Skin epidermis (tissue), 12 donors: ENCODE results near the gene NFIB.

Experiments used
- H3K27ac ChIP-seq, 21 experiments: fragments of 200-600 bp; sonication (generic) in 11 of 21; one replicate each; pipeline ENCODE4 v1.5.0; 2020; ENCODE audit warnings: mild to moderate bottlenecking in 3 of 21, inconsistent platforms in 2 of 21, moderate library complexity in 2 of 21
- H3K4me3 ChIP-seq, 7 experiments: fragments of 200-600 bp; sonication (generic) in 2 of 7; one replicate each; pipeline ENCODE4 v1.5.0; 2020; ENCODE audit warnings: inconsistent platforms in 2 of 7, mild to moderate bottlenecking in 2 of 7, moderate library complexity in 1 of 7

Gene NFIB

DNA sequence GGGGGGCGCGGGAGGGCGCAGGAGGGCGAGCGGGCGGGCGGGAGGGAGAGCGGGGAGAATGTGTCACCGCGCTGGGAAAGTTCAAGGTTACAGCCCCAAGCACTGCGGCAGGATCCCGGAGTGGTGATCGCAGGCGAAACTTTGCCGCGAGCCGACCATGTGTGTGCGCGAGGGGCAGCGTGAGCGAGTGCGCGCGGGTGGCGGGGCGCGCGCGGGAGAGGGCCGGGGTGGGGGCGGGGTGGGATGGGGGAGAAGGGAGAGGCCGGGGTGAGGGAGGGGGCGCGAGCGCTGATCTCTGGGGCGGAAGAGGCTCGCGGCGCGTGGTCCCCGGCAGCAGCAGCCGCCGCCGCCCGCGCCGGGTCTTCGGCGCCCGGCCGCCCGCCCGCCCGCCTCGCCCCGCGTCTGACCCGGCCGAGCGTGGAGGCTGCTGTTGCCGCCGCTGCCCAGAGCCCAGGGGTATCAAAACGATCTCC lies at the start of gene NFIB:
Gene NFIB, minus strand, starts transcription at position 191 of the 473 bp plus-strand sequence. CDS start 630 bp downstream, outside the sequence.
- H3K4me3 ChIP-seq = peak within 1 kb of the TSS; percentile 50 to 67 (median 57)

DNA sequence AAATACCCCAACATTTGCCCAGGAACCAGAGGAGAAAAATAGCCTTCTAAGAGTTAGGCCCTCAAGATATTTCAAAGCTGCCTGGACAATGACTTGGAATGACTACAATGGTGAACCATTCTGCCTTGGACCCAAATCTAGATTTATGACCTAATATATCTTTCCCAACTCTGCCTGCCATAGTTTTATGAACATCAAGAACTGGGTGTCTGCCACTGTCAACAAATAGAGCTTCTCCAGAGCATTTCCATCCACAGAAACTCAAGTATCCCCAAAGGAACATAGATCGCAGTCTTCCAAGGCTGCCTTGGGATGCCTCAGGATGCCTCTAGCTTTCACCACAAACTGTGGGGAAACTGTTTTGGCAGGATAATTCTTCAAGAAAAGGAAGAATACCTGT lies 48.2 kb upstream of the NFIB start:
- no peak overlapping the region for H3K4me3 ChIP-seq

More for the DNA sequence above, at the start of gene NFIB:
- peak within 1 kb of the TSS; percentile 76 to 99 (median 93) for H3K27ac ChIP-seq

DNA sequence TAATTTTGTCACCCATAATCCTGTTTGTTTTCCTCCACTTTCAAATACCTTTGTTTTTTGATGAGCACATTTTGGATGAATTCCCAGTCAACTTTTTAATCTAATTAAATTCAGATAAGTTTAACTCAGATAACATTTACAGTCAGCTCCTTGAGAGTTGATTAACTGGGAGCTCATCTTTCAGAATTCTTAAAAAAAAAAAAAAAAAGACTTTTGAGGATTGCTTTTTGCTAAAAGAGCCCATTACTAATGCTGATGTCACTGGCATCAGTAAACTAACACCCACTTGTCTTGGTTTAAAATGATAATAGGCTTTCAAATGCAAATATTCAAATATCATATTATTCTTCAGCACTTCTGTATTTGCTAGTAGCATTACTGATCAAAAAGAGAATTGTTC lies 47.1 kb upstream of the NFIB start:
- Histone ChIP-seq H3K4me3 (no peak overlapping the region), H3K27ac (no peak overlapping the region)

More for the DNA sequence above, 48.2 kb upstream of the NFIB start:
- no peak overlapping the region for H3K27ac ChIP-seq

DNA sequence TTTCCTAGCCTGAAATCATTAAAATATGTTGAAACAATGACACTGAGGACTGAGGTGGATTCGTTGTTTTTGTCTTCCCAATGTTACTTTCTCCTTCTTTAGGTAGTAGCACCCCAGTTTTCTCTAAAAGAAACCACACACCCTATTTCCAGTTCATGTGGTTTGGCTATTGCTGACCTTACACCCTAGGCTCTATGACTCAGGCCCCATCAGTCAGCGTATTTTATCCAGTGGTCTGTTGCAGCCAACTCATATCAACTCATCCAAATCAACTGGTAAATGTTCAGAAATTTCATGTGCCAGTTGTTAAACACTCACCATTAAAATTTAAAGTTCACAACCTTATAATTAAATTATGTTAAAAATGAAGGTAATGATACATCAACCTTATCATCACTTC lies 44.6 kb upstream of the NFIB start:
- Histone ChIP-seq H3K27ac (no peak overlapping the region), H3K4me3 (no peak overlapping the region)

- H3K27ac ChIP-seq = no peak overlapping the region
- H3K4me3 ChIP-seq = no peak overlapping the region
Observed at GRCh38 chr9:14356351-14357265, 42.7 kb upstream of the NFIB start.

DNA sequence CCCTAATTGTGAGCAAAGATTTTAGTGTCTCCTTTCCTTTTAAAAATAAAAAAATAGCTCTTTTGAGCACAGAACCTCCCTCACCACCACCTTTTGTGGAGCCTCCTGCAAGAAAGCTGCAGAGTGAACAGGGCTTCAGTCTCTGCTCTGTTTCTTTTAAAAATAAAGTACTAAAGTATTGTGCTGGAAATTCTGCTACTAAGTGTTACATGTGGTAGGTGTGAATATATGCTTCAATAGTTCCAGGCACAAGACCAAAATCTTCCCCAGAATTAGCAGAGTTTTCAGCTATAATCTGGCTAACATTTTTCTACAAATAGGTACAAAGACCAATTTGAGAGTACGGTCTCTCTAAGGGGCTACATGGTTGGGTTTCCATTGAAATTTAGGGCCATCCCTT lies 40.3 kb upstream of the NFIB start:
- H3K4me3 ChIP-seq = no peak overlapping the region

GRCh38 chr9:14353222-14354056 lies 39.5 kb upstream of the NFIB start:
- Histone ChIP-seq H3K27ac (peak overlapping the region in 5 of 21 experiments; percentile 26 to 71 (median 52)), H3K4me3 (peak overlapping the region in 1 of 7 experiments; percentile 4)

More for the DNA sequence above, 40.3 kb upstream of the NFIB start:
- H3K27ac ChIP-seq = no peak overlapping the region

DNA sequence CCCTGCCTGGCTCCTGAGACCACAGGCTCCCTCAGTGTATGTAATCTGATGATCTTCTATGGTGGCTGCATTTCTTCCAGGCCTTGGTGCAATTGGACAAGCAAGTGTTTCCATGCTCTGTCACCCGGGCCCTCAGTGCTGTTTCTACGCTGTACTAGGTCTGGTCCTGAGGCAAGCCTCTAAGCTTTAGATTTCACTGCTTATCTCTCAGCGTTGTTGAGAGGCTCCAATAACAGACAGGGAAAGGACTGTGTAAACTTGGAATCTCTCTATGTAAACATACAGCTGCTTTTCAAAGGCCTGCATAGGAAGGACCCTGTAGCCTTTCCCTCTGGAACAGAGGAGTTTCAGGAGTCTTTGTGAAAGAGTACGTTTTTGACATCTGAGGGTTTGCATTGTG lies 38.6 kb upstream of the NFIB start:
- H3K4me3 ChIP-seq = no peak overlapping the region

GRCh38 chr9:14351221-14351836 lies 37.4 kb upstream of the NFIB start:
- Histone ChIP-seq H3K27ac (peak overlapping the region in 13 of 21 experiments; percentile 73 to 92 (median 86)), H3K4me3 (no peak overlapping the region)

More for the DNA sequence above, 38.6 kb upstream of the NFIB start:
- H3K27ac ChIP-seq = peak overlapping the region in 5 of 21 experiments; percentile 32 to 71 (median 52)

GRCh38 chr9:14350754-14351153 lies 36.8 kb upstream of the NFIB start:
- H3K27ac ChIP-seq = peak overlapping the region in 14 of 21 experiments; percentile 26 to 92 (median 85)
- H3K4me3 ChIP-seq = no peak overlapping the region

GRCh38 chr9:14350349-14350728 lies 36.4 kb upstream of the NFIB start:
- H3K4me3 ChIP-seq = peak overlapping the region in 2 of 7 experiments; percentile 36 to 48
- peak overlapping the region in 15 of 21 experiments; percentile 26 to 92 (median 84) for H3K27ac ChIP-seq

DNA sequence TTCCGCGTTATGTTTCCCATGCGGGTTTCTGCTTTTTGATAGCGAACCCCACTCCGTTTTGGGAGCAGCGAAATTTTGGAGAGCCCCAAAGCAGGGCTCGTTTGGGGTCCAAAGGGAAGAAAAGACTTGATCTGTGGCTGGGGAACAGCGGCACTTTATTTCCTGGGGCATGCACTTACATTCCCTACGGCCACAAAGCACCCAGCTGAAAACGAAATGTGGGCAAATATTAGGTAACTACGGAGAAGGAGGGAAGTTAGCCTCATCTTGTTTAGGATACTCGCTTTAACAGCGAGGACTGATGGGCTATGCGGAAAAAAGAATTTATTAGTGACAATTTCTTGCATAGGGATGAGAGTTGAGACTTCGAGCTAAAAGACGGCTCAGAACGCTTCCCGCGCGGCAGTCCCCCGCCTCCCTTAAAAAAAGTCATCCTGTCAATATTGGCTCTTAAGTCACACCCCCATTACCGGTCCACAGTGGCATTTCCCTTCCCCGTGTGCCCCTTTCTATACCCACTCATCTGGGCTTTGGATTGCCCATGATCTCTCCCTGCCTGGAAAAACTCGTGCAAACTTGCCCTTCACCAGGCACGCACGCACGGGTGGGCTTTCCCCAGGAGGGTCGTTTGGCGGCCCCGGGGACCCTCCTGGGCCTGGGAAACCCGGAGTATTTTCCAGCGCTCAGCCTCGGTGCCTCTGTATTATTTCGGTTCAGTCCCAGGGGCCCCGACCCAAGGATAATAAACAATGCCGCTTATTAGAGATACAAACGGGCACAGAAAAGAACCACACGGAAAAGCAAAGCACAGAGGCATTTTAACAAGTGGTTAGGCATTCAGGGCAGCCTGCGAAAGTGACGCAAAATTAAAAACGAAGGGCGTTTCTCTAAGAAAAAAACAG lies 35.8 kb upstream of the NFIB start:
- Histone ChIP-seq H3K27ac (peak overlapping the region in 17 of 21 experiments; percentile 42 to 92 (median 84)), H3K4me3 (peak overlapping the region; percentile 19 to 48 (median 36))

- H3K27ac ChIP-seq = peak overlapping the region in 17 of 21 experiments; percentile 42 to 92 (median 84)
Observed at GRCh38 chr9:14349146-14349446, 35.2 kb upstream of the NFIB start.

DNA sequence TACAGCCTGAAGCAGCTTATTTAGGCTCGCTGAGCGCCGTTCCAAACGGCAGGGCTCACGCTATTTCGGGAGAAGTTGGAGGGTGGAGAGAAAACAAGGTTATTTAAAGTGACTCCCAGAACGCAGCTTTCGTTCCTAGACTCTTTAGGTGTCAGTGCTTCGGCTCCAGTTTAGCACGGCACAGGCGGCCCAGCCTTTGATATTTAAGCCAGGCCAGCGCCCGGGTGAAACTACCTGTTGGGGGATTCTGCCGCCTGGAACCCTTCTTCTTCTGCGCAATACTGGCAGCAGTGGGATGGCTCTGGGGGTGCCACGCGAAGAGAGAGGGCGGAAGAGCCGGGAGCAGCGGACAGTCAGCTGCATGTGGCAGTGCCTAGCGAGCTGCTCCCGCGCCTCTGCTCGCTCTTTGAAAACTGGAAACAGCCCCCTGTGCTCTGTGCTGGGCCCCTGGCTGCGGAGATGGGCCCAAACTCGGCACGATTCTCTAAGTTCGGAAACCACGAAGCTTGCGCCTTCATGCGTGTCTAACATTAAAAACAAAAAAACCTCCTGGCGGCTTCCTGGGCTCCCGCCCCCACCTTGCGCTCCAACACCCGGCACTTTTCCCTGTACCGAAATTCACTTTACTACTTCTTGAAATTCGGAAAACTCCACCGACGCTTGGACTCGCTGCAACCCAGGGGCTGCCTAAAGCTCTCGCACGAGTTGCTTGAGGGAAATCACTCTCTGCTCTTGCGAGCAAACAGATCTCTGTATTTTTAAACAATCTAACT lies 34.6 kb upstream of the NFIB start:
- H3K4me3 ChIP-seq = peak overlapping the region; percentile 19 to 48 (median 36)
- peak overlapping the region in 18 of 21 experiments; percentile 24 to 92 (median 84) for H3K27ac ChIP-seq

More at GRCh38 chr9:14349146-14349446, 35.2 kb upstream of the NFIB start:
- H3K4me3 ChIP-seq = peak overlapping the region; percentile 19 to 48 (median 36)

DNA sequence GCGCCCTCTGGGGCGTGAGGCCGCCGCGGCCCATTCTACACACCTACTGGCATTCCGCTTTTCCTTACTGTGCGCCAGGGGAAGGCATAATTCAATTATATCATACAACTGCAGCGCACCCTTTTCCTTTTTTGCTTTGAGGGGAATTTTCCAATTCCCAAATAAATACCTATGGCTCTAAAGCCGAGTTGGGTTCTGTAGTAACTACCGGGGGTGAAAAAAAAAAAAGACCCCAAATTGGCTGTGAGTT lies 34.1 kb upstream of the NFIB start:
- peak overlapping the region; percentile 19 to 48 (median 36) for H3K4me3 ChIP-seq
- H3K27ac ChIP-seq = peak overlapping the region in 16 of 21 experiments; percentile 52 to 92 (median 84)

GRCh38 chr9:14347406-14348122 lies 33.6 kb upstream of the NFIB start:
- Histone ChIP-seq H3K27ac (peak overlapping the region in 19 of 21 experiments; percentile 22 to 92 (median 83)), H3K4me3 (peak overlapping the region; percentile 19 to 48 (median 36))

GRCh38 chr9:14346811-14347405 lies 33.0 kb upstream of the NFIB start:
- Histone ChIP-seq H3K4me3 (peak overlapping the region; percentile 19 to 48 (median 36)), H3K27ac (peak overlapping the region in 19 of 21 experiments; percentile 22 to 92 (median 83))
